ENCODE results near the gene KCNAB2. TPM values are rescaled to one million over a fixed set of nuclear protein-coding genes. Genes with fewer than 3 reads are reported as not detected.

The KCNAB2 gene
- total RNA-seq, 1 experiment from 2014 or later: 10.3 TPM

- no peak overlapping the region for H3K27ac Mint-ChIP-seq
- H3K9me3 Mint-ChIP-seq: peaks cover 10% of the 10 kb centered on the region
- ChIA-PET CTCF (interaction anchor here (0.5 to 2.7 kb wide), 18 partner anchors 8 to 1111 kb away, joined by 3 to 19 read pairs (median 4); partner anchors contain the start of gene RNF207), POLR2A (no interaction called here)
- H3K36me3 Mint-ChIP-seq: no peaks in the 10 kb centered on the region
- no peak for ATAC-seq
- TF ChIP-seq MYBL2 (CRISPR knock-in tag; IDR thresholded peaks at IDR 0.05) (no peak), HMGXB4 (CRISPR knock-in tag; IDR thresholded peaks at IDR 0.05) (0 out of 2 replicates have a peak, but pooled peaks have one; percentile 11)
- peaks cover 25% of the 10 kb centered on the region for H3K27me3 Mint-ChIP-seq (ENCODE audit: low read depth)
- H3K4me1 Mint-ChIP-seq: 0 out of 2 replicates have a peak, but pooled peaks cover 3% of the 10 kb centered on the region
- peak overlapping the region; percentile 44; the same call in 1 of the 2 replicates for H3K4me3 Mint-ChIP-seq
- peak; percentile 22 for DNase-seq (ENCODE audit: low spot score)
These were observed 82.8 kb downstream of the KCNAB2 start for GRCh38 chr1:6128276-6129081.

- ATAC-seq (no peak), DNase-seq (ENCODE audit: low spot score) (no peak)
- Mint-ChIP-seq H3K27ac (no peak overlapping the region), H3K27me3 (ENCODE audit: low read depth) (peaks cover 25% of the 10 kb centered on the region), H3K4me3 (no peak overlapping the region), H3K9me3 (peaks cover 10% of the 10 kb centered on the region), H3K36me3 (no peaks in the 10 kb centered on the region), H3K4me1 (0 out of 2 replicates have a peak, but pooled peaks cover 3% of the 10 kb centered on the region)
- ChIA-PET CTCF (interaction anchor here (0.5 to 2.7 kb wide), 4 partner anchors 7 to 77 kb away, joined by 4 to 16 read pairs (median 6); no protein-coding TSS in a partner anchor), POLR2A (no interaction called here)
- no peak for TF ChIP-seq CDX4 (CRISPR knock-in tag; IDR thresholded peaks at IDR 0.05; ENCODE audit: borderline replicate concordance)
- TF ChIP-seq FOXP1 (CRISPR knock-in tag; IDR thresholded peaks at IDR 0.05; ENCODE audit: borderline replicate concordance): no peak
- no peak for TF ChIP-seq MLX (CRISPR knock-in tag; IDR thresholded peaks at IDR 0.05)
- no peak for TF ChIP-seq MXD4 (CRISPR knock-in tag; IDR thresholded peaks at IDR 0.05; ENCODE audit: borderline replicate concordance)
- no peak for TF ChIP-seq ETV6 (CRISPR knock-in tag; IDR thresholded peaks at IDR 0.05)
- no peak for TF ChIP-seq ZNF219 (CRISPR knock-in tag; IDR thresholded peaks at IDR 0.05; ENCODE audit: borderline replicate concordance)
- no peak for TF ChIP-seq ZNF317 (CRISPR knock-in tag; IDR thresholded peaks at IDR 0.05; ENCODE audit: borderline replicate concordance, low read depth)
- no peak for TF ChIP-seq STAT6 (CRISPR knock-in tag; conservative IDR thresholded peaks at IDR 0.05; ENCODE audit: low read depth)
- no peak for TF ChIP-seq SP1 (CRISPR knock-in tag; conservative IDR thresholded peaks at IDR 0.05)
- no peak for TF ChIP-seq TEAD1 (CRISPR knock-in tag; IDR thresholded peaks at IDR 0.05)
- TF ChIP-seq NFE2L1 (CRISPR knock-in tag; IDR thresholded peaks at IDR 0.05): no peak
- TF ChIP-seq ZNF121 (CRISPR knock-in tag; IDR thresholded peaks at IDR 0.05): no peak
- no peak for TF ChIP-seq FOXK1 (CRISPR knock-in tag; IDR thresholded peaks at IDR 0.05)
- no peak for TF ChIP-seq ZMAT4 (CRISPR knock-in tag; IDR thresholded peaks at IDR 0.05)
- no peak for TF ChIP-seq RORB (CRISPR knock-in tag; IDR thresholded peaks at IDR 0.05)
- no peak for TF ChIP-seq MAX (CRISPR knock-in tag; IDR thresholded peaks at IDR 0.05)
- TF ChIP-seq AR (CRISPR knock-in tag; IDR thresholded peaks at IDR 0.05): no peak
- no peak for TF ChIP-seq E2F1 (CRISPR knock-in tag; IDR thresholded peaks at IDR 0.05)
These were observed 83.6 kb downstream of the KCNAB2 start for GRCh38 chr1:6129313-6129712.

Measured in WTC11 (cell line).